CD8-positive, alpha-beta memory T cell (primary cell): ENCODE data around the gene SYTL2. TPM values are rescaled to one million over a fixed set of nuclear protein-coding genes. Genes with fewer than 3 reads are reported as not detected.
"Not testable (repeated sequence)": the region's sequence is repeated elsewhere in the genome, so short reads cannot be mapped to it uniquely, and the experiment has no call there.

Source experiments
- CTCF ChIA-PET: fragments of 350-600 bp; sonication (Branson Sonifier 250); formaldehyde crosslinking; loops from one replicate; lab custom pipeline; 2021; ENCODE audit warnings: antibody characterized with exemption; lab: Charles Lee
- POLR2A ChIA-PET: fragments of 350-600 bp; sonication (Branson Sonifier 250); formaldehyde crosslinking; loops from one replicate; lab custom pipeline; 2021; ENCODE audit warnings: antibody characterized with exemption; lab: Charles Lee
- DNase-seq, 5 donors: peaks; one replicate each; pipeline versions ENCODE4 v3.0.0 to v3.0.0-alpha.2; 2020 to 2022; ENCODE audit warnings: mixed read lengths in 1 of 5
- H3K27ac ChIP-seq: one replicate; pipeline ENCODE4 v1.7.0; 2013; ENCODE audit warnings: low read depth, mild to moderate bottlenecking, low read length, moderate library complexity
- H3K27me3 ChIP-seq: 2 replicates; pipeline ENCODE4 v1.7.0; 2013; ENCODE audit warnings: low read length, mild to moderate bottlenecking; ENCODE audit not compliant: insufficient read depth, poor library complexity, severe bottlenecking
- H3K36me3 ChIP-seq: 2 replicates; pipeline ENCODE4 v1.7.0; 2013; ENCODE audit warnings: mild to moderate bottlenecking, low read length, moderate library complexity; ENCODE audit not compliant: insufficient read depth
- H3K4me1 ChIP-seq: 2 replicates; pipeline ENCODE4 v1.7.0; 2013; ENCODE audit warnings: mild to moderate bottlenecking, low read length, moderate library complexity; ENCODE audit not compliant: insufficient read depth
- H3K4me3 ChIP-seq: 2 replicates; pipeline ENCODE4 v1.7.0; 2013; ENCODE audit warnings: mild to moderate bottlenecking, low read length
- H3K9me3 ChIP-seq: 2 replicates; pipeline ENCODE4 v1.7.0; 2013; ENCODE audit warnings: mild to moderate bottlenecking, low read length
- H3K27ac Mint-ChIP-seq, 8 donors: one replicate each; pipeline ENCODE4 v1.8.0; 2020 to 2021; ENCODE audit warnings: mixed read lengths in 8 of 8, mild to moderate bottlenecking in 6 of 8, inconsistent platforms in 3 of 8, moderate library complexity in 3 of 8
- H3K27me3 Mint-ChIP-seq, 2 donors: one replicate each; pipeline ENCODE4 v1.8.0; 2020 to 2021; ENCODE audit warnings: mixed read lengths in 2 of 2, mild to moderate bottlenecking in 1 of 2, moderate library complexity in 1 of 2
- H3K36me3 Mint-ChIP-seq, 3 donors: one replicate each; pipeline ENCODE4 v1.8.0; 2020 to 2021; ENCODE audit warnings: mixed read lengths in 3 of 3, inconsistent platforms in 1 of 3, mild to moderate bottlenecking in 1 of 3
- H3K4me1 Mint-ChIP-seq, 3 donors: one replicate each; pipeline ENCODE4 v1.8.0; 2020 to 2021; ENCODE audit warnings: mixed read lengths in 3 of 3, inconsistent platforms in 1 of 3, mild to moderate bottlenecking in 1 of 3
- H3K4me3 Mint-ChIP-seq, 7 donors: one replicate each; pipeline ENCODE4 v1.8.0; 2020 to 2021; ENCODE audit warnings: mixed read lengths in 7 of 7, mild to moderate bottlenecking in 6 of 7, moderate library complexity in 4 of 7, inconsistent platforms in 2 of 7
- H3K9me3 Mint-ChIP-seq, 5 donors: one replicate each; pipeline ENCODE4 v1.8.0; 2020 to 2022; ENCODE audit warnings: mixed read lengths in 5 of 5, mild to moderate bottlenecking in 3 of 5, moderate library complexity in 2 of 5, inconsistent platforms in 1 of 5
- polyA plus RNA-seq: library from polyadenylated mRNA; unstranded; fragments of 300-500 nt; fragmentation: Illumina TruSeq; gene quantifications from one replicate; pipeline ENCODE4 v1.2.3, GENCODE V29; 2021
- total RNA-seq, 2 experiments: library from RNA; stranded (reverse); gene quantifications; one replicate each; pipeline ENCODE4 v1.2.3, GENCODE V29; 2021

The SYTL2 gene
- total and polyA plus RNA-seq, 3 experiments from 2014 or later, result 12.4 to 52.3 (median 13.2) TPM

DNA sequence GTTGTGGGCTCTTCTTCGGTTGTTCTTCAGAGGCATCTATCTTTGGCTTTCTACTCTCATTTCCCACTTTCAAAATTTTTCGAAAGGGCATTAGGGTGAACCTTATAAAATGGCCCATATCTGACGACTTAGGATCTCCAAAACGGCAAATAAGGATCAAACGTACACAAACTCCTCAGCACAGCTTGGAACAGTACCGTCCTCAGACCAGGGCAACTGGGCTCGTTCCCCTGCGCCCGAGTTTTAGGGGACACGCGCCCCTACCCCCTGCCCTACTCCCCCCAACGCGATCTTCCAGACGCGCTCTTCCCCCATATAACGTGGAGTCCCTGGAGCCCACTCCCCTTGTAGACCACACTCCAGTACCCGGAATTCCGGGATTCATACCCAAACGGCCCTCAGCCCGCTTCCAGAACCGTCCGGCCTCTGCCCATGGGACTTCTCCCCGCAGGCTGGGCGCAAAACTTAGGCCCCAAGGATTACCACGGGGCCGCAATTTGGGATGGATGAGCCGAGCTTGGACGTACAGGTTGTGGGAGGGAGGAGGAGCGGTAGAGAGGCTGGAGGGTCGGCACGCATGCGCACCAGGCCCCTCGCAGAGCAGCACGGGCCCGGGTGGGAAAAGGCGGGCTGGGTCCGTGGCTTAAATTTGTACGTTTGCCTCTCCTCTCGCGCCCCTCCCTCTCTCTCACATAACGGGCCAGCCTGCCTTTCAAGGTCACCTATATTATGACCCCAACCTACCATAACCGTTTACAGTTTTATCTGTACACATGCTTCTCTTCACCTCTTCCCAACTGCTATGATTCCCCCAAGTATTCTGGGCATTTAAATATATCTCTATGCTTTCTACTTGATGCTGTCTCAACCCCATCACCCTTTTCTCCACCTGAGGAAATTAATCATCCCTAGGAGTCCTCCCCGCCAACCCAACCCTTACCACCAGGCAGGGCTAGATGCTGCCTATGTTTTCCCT is 128.3 kb downstream of the SYTL2 start:
- H3K36me3 ChIP-seq, result no peaks in the 10 kb centered on the region
- Mint-ChIP-seq H3K27me3 (peaks cover 0 to 5% of the 10 kb centered on the region in 2 donors), H3K27ac (peak overlapping the region; percentile 4 to 93 (median 82)), H3K36me3 (peaks cover 0 to 9% (median 0%) of the 10 kb centered on the region in 3 donors), H3K9me3 (no peaks in the 10 kb centered on the region), H3K4me3 (peak overlapping the region; percentile 78 to 92 (median 84)), H3K4me1 (peaks cover 19 to 21% (median 20%) of the 10 kb centered on the region in 3 donors)
- POLR2A ChIA-PET, result no interaction called here
- CTCF ChIA-PET, result interaction anchor here (0.9 to 1.8 kb wide), 5 partner anchors 10 to 18 kb away, joined by 3 to 5 read pairs (median 4); partner anchors contain the start of gene CREBZF
- peaks cover 5% of the 10 kb centered on the region for H3K27me3 ChIP-seq
- peak; percentile 42 to 74 (median 53) for DNase-seq
- no peaks in the 10 kb centered on the region for H3K4me1 ChIP-seq
- no peak overlapping the region for H3K27ac ChIP-seq
- H3K9me3 ChIP-seq, result no peaks in the 10 kb centered on the region
- peak overlapping the region; percentile 53 for H3K4me3 ChIP-seq

DNA sequence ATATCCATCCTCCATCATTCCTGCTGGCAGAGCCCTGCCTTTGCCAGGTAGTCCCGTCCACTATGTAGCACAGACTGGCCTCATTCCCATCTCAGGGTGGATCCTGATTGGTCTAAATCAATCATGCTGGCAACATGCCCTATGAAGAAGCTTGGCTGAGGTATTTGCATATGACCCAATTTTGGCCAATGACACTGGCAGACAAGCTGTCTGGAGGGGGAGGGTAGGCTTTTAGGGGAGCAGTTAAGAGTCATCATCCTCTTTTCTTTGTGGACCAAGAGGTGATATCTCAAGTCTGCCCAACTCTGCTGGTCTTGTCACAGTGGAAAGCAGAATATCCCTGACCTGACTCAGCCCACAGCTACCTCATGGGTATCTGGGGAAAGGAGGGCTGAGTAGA is 130.0 kb downstream of the SYTL2 start:
- H3K27ac Mint-ChIP-seq, result no peak overlapping the region
- peaks cover 0 to 5% of the 10 kb centered on the region in 2 donors for H3K27me3 Mint-ChIP-seq
- H3K4me1 ChIP-seq, result no peaks in the 10 kb centered on the region
- peaks cover 0 to 9% (median 0%) of the 10 kb centered on the region in 3 donors for H3K36me3 Mint-ChIP-seq
- no peak overlapping the region for H3K4me3 ChIP-seq
- peaks cover 19 to 21% (median 20%) of the 10 kb centered on the region in 3 donors for H3K4me1 Mint-ChIP-seq
- DNase-seq, result no peak
- CTCF ChIA-PET, result interaction anchor here (1.0 to 2.4 kb wide), 6 partner anchors 9 to 174 kb away, joined by 3 to 8 read pairs (median 4); partner anchors contain the start of genes CCDC83 and CREBZF
- H3K9me3 ChIP-seq, result no peaks in the 10 kb centered on the region
- POLR2A ChIA-PET, result no interaction called here
- H3K27ac ChIP-seq, result no peak overlapping the region
- no peaks in the 10 kb centered on the region for H3K9me3 Mint-ChIP-seq
- no peaks in the 10 kb centered on the region for H3K36me3 ChIP-seq
- H3K27me3 ChIP-seq, result peaks cover 5% of the 10 kb centered on the region
- peak overlapping the region in 2 of 7 donors; percentile 13 to 24 for H3K4me3 Mint-ChIP-seq

DNA sequence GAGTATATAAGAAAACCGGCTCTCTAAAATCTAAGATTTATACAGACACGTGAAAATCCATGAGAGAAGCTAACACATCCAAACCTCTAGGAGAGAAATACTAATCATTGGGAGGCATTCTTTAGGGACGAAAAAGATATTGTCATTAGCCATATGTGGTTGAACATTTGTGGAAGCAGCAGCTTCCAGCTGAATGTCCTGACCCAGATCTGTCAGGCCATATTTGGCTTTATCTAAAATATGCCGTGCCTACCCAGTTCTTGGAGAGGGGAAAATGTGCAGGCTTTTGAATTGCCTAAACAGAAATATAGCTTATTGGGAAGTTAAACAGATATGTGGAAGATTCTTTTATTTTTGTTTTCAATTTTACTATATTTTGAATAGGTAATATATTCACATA is 131.4 kb downstream of the SYTL2 start:
- H3K36me3 Mint-ChIP-seq, result peaks cover 0 to 3% (median 0%) of the 10 kb centered on the region in 3 donors
- peak overlapping the region in 1 of 7 donors; percentile 3 for H3K4me3 Mint-ChIP-seq
- H3K27me3 ChIP-seq, result peaks cover 5% of the 10 kb centered on the region
- ChIA-PET CTCF (interaction anchor here (1.5 to 2.4 kb wide), 4 partner anchors 11 to 514 kb away, joined by 3 to 8 read pairs (median 5); partner anchors contain the start of genes CCDC83 and CREBZF), POLR2A (interaction anchor here (1.2 kb wide), 1 partner anchor 14 kb away, joined by 6 read pairs; the partner anchor contains the start of gene CREBZF)
- peaks cover 0 to 2% (median 0%) of the 10 kb centered on the region in 5 donors for H3K9me3 Mint-ChIP-seq
- no peaks in the 10 kb centered on the region for H3K9me3 ChIP-seq
- no peak for DNase-seq
- peaks cover 0 to 5% of the 10 kb centered on the region in 2 donors for H3K27me3 Mint-ChIP-seq
- H3K4me1 ChIP-seq, result no peaks in the 10 kb centered on the region
- no peaks in the 10 kb centered on the region for H3K36me3 ChIP-seq
- H3K4me3 ChIP-seq, result no peak overlapping the region
- no peak overlapping the region for H3K27ac ChIP-seq
- peaks cover 19 to 21% (median 20%) of the 10 kb centered on the region in 3 donors for H3K4me1 Mint-ChIP-seq
- no peak overlapping the region for H3K27ac Mint-ChIP-seq

DNA sequence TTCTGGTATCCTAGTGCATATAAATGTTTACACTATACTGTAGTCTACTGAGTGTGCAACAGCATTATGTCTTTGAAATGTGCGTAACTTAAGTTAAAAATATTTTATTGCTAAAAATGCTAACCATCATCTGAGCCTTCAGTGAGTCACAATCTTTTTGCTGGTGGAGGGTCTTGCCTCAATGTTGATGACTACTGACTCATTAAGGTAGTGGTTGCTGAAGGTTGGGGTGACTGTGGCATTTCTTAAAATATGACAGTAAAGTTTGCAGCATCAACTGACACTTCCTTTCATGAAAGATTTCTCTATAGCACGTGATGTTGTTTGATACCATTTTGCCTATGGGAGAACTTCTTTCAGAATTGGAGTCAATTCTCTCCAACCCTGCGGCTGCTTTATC is 137.5 kb downstream of the SYTL2 start:
- H3K27ac Mint-ChIP-seq, result no peak overlapping the region
- Histone ChIP-seq H3K4me1 (no peaks in the 10 kb centered on the region), H3K36me3 (no peaks in the 10 kb centered on the region), H3K9me3 (no peaks in the 10 kb centered on the region), H3K4me3 (no peak overlapping the region), H3K27me3 (no peaks in the 10 kb centered on the region), H3K27ac (no peak overlapping the region)
- CTCF ChIA-PET, result interaction anchor here (1.1 kb wide), 1 partner anchor 10 kb away, joined by 3 read pairs; no protein-coding TSS in a partner anchor
- no peak for DNase-seq
- H3K4me1 Mint-ChIP-seq, result no peaks in the 10 kb centered on the region
- H3K4me3 Mint-ChIP-seq, result no peak overlapping the region
- H3K36me3 Mint-ChIP-seq, result peaks cover 0 to 5% (median 0%) of the 10 kb centered on the region in 3 donors
- peaks cover 0 to 3% (median 0%) of the 10 kb centered on the region in 5 donors for H3K9me3 Mint-ChIP-seq
- POLR2A ChIA-PET, result no interaction called here
- H3K27me3 Mint-ChIP-seq, result peaks cover 0 to 16% of the 10 kb centered on the region in 2 donors

DNA sequence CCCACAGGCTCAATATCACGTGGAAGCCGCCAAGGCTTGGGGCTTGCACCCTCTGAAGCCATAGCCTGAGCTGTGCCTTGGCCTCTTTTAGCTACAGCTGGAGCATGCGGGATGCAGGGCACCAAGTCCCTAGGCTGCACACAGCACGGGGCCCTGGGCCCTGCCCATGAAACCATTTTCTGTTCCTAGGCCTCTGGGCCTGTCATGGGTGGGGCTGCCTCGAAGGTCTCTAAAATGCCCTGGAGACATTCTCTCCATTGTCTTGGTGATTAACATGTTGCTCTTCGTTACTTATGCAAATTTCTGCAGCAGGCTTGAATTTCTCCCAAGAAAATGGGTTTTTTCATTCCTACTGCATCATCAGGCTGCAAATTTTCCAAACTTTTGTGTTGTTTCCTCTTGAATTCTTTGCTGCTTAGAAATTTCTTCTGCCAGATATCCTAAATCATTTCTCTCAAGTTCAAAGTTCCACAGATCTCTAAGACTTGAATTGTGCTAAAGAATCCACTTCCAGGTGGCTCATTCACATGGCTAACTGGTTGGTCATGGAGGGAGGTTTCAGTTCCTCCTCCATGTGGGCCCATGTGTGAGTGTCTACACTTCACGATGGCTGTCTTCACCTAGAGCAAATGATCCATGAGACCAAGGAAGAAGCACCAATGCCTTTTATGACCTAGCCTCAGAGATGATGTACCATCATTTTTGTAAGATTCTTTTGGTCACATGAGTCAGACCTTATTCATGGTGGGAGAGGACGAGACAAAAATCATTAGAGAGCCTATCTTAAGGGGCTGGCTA is 138.6 kb downstream of the SYTL2 start:
- peaks cover 0 to 5% (median 0%) of the 10 kb centered on the region in 3 donors for H3K36me3 Mint-ChIP-seq
- no peak overlapping the region for H3K4me3 ChIP-seq
- H3K4me1 Mint-ChIP-seq, result no peaks in the 10 kb centered on the region
- no peak overlapping the region for H3K4me3 Mint-ChIP-seq
- H3K27me3 ChIP-seq, result no peaks in the 10 kb centered on the region
- ChIA-PET CTCF (interaction anchor here (1.0 kb wide), 1 partner anchor 9 kb away, joined by 4 read pairs; no protein-coding TSS in a partner anchor), POLR2A (no interaction called here)
- H3K4me1 ChIP-seq, result no peaks in the 10 kb centered on the region
- H3K27ac Mint-ChIP-seq, result no peak overlapping the region
- no peaks in the 10 kb centered on the region for H3K36me3 ChIP-seq
- no peaks in the 10 kb centered on the region for H3K9me3 ChIP-seq
- H3K9me3 Mint-ChIP-seq, result peaks cover 0 to 3% (median 0%) of the 10 kb centered on the region in 5 donors
- H3K27me3 Mint-ChIP-seq, result peaks cover 0 to 16% of the 10 kb centered on the region in 2 donors
- no peak for DNase-seq
- no peak overlapping the region for H3K27ac ChIP-seq

DNA sequence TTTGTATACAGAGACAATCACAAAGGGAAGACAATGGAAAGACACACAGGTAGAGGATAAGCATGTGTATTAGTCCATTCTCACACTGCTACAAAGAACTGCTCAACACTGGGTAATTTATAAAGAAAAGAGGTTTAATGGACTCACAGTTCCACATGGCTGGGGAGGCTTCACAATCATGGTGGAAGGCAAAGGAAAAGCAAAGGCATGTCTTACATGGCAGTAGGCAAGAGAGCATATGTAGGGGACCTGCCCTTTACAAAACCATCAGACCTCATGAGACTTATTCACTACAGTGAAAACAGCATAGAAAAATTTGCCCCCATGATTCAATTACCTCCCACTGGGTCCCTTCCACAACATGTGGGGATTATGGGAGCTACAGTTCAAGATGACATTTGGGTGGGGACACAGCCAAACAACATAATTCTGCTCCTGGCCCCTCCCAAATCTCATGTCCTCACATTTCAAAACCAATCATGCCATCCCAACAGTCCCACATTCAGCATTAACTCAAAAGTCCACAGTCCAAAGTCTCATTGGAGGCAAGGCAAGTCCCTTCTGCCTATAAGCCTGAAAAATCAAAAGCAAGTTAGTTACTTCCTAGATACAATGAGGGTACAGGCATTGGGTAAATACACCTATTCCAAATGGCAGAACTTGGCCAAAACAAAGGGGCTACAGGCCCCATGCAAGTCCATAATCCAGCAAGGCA is 139.8 kb downstream of the SYTL2 start:
- CTCF ChIA-PET, result interaction anchor here (0.6 to 1.0 kb wide), 2 partner anchors 11 to 183 kb away, joined by 3 to 4 read pairs; no protein-coding TSS in a partner anchor
- H3K36me3 Mint-ChIP-seq, H3K27me3 ChIP-seq, H3K4me3 Mint-ChIP-seq, DNase-seq, H3K27ac Mint-ChIP-seq, H3K4me1 Mint-ChIP-seq, H3K9me3 ChIP-seq, H3K4me3 ChIP-seq, H3K4me1 ChIP-seq, H3K36me3 ChIP-seq, H3K27ac ChIP-seq, H3K9me3 Mint-ChIP-seq, POLR2A ChIA-PET: not testable (repeated sequence)
- H3K27me3 Mint-ChIP-seq, result peaks cover 0 to 16% of the 10 kb centered on the region in 2 donors

DNA sequence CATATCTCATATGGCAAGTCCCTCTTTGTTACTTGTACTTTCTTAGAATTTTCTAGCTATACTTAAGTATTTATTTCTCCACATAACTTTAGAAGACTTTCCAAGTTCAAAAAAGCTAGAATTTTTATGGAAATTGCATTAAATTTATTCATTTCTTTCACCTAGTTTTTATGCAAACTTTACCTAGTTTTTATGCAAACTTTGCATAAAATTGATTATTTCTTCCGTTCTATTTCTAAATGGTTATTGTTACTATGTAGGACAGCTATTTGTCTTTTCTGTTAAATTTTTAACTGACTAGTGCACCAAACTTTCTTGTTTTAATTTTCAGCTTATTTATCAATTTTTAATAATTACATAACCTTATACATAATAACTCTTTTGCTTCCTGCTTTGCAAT is 142.8 kb downstream of the SYTL2 start:
- H3K9me3 Mint-ChIP-seq, result no peaks in the 10 kb centered on the region
- H3K4me3 Mint-ChIP-seq, result no peak overlapping the region
- H3K36me3 Mint-ChIP-seq, result peaks cover 0 to 15% (median 5%) of the 10 kb centered on the region in 3 donors
- H3K36me3 ChIP-seq, result peaks cover under 1% of the 10 kb centered on the region
- peaks cover 8% of the 10 kb centered on the region for H3K4me1 ChIP-seq
- H3K27me3 ChIP-seq, result no peaks in the 10 kb centered on the region
- CTCF ChIA-PET, result interaction anchor here (0.9 to 1.7 kb wide), 2 partner anchors 12 to 14 kb away, joined by 4 to 5 read pairs; no protein-coding TSS in a partner anchor
- no peak overlapping the region for H3K4me3 ChIP-seq
- H3K27ac ChIP-seq, result no peak overlapping the region
- POLR2A ChIA-PET, result no interaction called here
- no peaks in the 10 kb centered on the region for H3K9me3 ChIP-seq
- peaks cover 3 to 16% of the 10 kb centered on the region in 2 donors for H3K27me3 Mint-ChIP-seq
- H3K27ac Mint-ChIP-seq, result no peak overlapping the region
- DNase-seq, result no peak
- peaks cover 14 to 18% (median 16%) of the 10 kb centered on the region in 3 donors for H3K4me1 Mint-ChIP-seq
